ENCODE results near the gene CD22.

- TF ChIP-seq SETDB1 (IDR thresholded peaks at IDR 0.05; ENCODE audit: insufficient read length, low read length) = no peak
- TF ChIP-seq ZEB2 (tag by site-specific recombination; IDR thresholded peaks at IDR 0.05) = no peak
These were observed 9.0 kb downstream of the CD22 start for GRCh38 chr19:35337984-35338296.
